Activated T-helper 9 cell treated with anti-CD3 and anti-CD28 coated beads, Interleukin-2, amount 50 U/mL, for 16 hours (primary cell): ENCODE data around the gene SAMD4A.

Source experiments
- DNase-seq: peaks from one replicate; pipeline ENCODE4 v3.0.0-alpha.2; 2020; ENCODE audit warnings: low read depth

The SAMD4A gene

DNA sequence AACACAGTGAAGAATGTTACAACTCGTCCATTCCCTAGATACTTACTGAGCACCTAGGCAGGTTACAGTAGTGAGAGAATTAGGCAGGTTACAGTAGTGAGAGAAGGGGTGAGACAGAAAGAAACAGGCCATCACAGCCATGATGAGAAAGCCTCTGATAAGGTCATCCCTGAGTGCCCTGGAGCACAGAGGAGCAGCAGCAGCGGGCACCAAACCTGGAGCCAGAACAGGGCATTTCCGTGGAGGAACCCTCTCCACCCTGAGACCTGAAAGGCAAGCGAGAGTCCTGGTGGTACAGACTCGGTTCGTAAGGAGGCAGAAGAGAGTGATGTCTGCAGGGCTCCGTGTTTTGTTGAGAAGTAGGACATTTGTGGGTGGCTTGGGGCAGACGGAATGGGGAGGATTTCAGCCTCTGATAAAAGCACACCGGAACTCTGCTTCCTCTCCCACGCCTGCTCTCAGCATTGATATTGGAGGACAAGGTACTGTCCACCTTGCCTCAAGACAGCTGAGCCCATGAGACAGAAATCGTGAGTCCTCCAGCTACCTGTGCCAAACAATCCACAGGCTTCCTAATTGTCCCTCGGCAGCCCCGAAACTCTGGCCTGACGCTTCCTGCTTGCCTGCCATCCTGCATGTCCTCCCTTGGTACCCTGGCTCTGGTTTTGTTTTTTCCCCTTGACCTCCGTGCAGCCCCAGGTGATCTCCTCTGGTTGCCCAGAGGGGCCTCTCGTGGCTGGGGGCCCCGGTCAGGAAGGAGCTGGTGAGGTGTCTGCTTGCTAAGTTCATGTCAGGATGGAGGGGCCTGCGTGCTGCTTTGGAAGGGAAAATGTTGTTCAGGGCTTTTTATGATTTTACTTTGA lies 199.6 kb downstream of the SAMD4A start:
- no peak for DNase-seq

DNA sequence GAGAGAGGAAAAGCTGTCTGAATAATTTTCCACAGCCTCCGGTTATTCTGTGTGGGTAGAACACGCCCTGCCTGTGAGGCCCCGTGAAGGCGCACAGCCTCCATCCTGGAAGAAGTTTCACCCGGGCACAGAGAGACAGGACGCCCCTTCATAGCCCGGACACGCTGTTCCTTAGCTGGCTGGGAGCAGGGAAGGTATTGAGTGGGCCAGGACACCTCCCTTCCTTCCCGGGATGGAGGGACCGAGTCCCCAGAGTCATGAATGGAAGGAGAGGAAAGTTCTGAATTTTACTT lies 200.2 kb downstream of the SAMD4A start:
- DNase-seq: no peak

- no peak for DNase-seq
Measured at GRCh38 chr14:54767450-54767849, 200.5 kb downstream of the SAMD4A start.

DNA sequence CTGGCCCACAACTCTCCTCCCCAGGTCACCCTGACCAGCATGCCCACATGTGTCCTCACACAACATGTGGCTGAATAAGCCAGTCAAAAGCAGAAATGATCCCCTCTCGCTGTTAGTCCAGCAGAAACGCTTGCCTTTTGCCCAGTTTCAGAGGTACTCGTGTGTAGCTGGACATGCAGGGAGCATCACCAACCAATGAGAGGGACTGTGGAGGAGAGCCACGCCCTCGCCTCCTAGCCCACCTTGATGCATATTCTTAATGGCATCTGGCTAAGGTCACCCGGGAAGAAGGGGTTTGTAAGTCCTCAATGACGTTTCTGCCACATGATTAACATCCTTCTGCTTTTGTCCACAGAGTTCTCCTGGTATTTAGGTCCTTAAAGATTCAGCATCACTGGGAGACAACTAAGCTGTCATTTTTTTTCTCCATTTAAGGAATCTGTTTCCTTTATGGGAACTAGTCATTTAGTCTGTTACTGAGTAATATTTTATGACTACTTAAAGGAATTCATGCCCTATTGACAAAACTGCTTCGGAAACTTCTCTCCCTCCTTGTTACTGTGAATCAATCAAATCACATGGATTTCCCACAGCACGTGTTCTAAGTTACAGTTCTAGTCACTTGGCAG lies 201.7 kb downstream of the SAMD4A start:
- DNase-seq: no peak

GRCh38 chr14:54769951-54770863 lies 203.3 kb downstream of the SAMD4A start:
- no peak for DNase-seq

- no peak for DNase-seq
Measured at GRCh38 chr14:54771411-54772027, 204.6 kb downstream of the SAMD4A start.

GRCh38 chr14:54772451-54772881 lies 205.5 kb downstream of the SAMD4A start:
- no peak for DNase-seq

DNA sequence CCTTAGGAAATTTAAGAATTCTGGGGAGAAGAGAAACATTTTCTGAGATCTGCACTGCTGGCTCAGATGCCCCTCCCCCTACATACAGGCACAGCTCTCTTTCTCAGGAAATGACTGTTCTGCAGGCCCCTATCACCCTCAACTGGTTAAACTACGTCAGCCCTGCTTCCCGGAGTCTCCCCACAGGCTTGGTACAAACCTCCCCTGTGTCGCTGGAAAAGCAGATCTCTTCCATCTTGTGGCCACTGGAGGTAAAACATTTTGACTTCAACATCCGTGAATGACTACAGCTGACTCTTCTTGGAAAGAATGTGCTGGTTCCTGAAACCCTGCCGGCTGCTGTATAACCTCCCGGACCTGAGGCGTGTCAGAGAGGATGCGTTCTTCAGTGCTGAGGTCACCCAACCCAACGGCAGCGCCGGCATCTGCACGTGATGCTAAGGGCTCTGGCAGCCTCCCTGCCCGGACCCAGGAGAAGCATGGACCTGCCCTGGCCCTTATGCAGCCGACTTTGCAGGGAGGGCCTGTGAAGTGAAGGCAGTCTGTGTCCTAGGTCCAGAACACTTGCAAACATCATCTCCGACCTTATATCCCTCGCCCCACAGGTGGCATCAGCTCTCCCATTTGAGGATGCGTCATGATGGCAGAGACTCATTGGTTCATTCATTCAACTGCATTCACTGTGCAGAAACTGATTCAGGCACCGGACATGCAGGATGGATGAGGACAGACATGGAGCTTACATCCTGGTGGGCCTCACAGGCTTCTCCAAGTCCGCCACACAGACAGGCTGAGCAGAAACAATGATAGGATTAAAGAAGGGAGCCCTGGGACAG lies 206.5 kb downstream of the SAMD4A start:
- DNase-seq: peak; percentile 48

DNA sequence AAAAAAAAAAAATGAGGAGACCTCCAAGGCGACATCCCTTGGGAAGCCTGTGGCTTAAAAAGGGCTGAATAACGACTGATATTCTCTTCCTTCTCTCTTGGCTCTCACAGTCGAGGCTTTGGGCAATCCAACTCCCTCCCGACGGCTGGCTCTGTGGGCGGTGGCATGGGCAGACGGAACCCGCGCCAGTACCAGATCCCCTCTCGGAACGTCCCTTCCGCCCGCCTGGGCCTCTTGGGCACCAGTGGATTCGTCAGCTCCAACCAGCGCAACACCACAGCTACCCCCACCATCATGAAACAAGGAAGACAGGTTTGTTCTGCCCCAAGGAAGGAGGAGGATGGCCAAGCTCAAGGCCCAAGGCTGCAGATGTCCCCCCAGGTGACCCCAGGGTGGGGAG lies 207.9 kb downstream of the SAMD4A start:
- DNase-seq: no peak

DNA sequence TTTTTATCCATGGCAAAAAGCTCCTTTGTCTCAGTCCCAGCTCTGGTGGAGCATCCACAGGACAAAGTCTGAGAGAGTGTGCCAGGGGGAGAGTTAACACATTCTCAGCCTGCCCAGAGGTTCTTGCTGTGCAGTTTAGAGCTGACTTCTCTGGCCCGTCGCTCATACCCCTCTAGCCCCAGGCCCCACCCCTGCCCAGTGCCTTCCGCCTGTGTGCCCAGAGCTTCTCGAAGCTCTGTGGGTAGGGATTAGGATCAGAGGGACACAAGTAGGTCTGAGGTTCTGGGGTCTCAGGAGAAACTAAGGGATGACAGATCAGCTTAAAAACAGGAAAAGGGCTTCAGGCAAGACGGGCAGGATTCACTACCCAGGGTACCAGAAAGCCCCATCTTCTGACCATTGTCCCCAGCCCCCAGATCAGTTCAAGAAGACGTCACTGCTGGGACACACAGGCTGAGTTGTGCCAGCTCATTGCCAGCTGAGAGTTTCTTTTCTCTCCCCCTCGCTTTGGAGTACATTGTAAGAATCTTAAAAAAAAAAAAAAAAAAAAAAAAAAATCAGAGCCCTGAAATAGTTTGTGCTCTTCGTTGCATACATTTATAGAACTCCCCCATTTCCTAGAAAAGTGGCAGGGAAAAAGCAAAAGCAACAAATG lies 208.7 kb downstream of the SAMD4A start:
- no peak for DNase-seq

DNA sequence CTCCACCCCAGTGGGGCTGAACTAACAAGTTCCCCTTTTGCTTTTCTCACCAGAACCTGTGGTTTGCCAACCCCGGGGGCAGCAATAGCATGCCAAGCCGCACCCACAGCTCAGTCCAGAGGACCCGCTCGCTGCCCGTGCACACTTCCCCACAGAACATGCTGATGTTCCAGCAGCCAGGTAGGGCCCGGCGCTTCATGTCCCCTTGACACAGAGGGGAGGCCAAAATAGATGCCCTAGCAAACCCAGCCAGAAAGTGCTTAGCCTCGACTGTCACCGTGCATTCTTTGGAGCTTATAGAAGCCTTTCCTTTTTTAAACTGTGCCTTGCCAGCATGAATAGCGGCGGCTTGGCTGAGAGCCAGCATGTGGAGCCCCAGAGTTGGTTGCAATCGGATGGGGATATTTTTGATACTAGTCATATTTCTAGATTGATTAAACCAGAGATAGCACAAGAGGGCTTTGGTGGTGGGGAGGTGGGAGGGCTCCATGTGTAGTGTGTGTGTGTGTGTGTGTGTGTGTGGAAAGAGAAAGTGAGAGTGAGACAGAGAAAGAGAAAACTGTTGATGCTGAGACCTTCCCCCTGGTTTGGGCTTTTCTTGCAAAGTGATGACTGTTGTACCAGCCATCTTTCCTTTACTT lies 209.6 kb downstream of the SAMD4A start:
- DNase-seq: peak; percentile 43

DNA sequence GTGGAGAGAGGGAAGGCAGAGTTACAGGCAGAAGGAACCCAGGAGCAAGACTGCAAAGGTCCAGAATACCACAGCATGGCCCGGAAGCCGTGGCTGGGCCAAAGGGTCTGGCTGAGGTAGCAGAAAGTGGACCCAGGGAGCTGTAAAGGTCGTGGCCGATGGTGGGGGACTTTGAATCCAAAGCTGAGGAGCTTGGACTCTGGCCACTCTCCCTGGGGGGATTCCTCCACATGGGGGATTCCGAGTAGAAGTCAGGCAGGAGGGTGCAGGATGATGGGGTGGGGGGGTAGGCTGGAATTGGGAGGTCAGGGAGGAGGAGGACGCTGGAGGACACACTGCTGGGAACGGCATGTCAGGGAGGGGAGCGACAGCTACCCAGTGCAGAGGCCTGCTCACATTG lies 210.5 kb downstream of the SAMD4A start:
- no peak for DNase-seq

DNA sequence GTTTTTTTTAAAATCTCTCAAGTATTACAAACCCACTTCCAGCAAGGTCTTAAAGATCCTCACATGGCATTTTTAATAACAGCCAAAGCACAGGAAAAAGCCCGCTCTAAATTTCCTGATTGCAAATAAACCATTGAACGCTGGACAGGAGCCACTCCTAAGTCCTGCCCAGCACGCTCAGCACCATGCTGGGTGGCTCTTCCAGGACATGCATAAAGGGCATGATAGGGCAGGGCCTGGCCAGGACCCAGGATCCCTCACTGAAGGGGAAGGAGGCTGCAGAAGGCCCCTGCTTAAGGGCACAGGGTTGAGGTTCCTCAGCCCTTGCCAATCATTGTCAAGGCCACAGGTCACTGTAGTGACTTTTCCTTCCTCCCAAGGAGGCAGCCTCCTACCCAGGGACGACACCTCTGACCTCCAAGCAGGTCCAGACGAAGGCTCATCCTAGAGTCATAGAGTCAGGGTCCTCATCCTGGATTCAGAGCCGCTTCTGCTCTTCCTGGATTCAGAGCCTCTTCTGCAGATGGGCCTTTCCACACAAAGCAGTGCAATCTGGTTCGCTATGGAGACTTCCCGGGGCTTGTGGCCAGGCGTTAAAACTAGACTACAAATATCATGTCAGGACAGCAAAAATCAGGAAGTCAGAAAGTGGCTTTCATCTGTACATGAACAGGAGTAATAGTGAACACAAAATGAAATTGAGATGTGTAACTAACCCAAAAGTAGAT lies 211.9 kb downstream of the SAMD4A start:
- DNase-seq: no peak

DNA sequence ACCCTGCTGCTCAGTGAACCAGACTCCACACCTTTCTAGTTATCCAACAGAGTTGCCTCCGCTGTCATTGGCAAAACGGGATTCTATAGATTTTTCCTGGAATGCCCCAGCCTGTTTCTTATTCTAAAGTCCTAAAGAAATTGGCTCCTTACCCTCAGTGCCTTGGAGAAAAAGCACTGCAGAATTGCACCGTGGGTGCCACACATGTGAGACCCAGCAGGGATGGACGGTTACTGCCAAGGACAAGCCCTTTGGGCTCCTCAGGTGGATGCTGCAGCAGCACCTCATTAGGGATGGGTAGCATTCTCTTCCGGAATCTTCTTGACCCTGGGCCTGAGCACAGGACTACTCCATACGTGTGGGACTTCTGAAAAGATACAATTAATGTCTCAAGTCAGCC lies 214.2 kb downstream of the SAMD4A start:
- no peak for DNase-seq

DNA sequence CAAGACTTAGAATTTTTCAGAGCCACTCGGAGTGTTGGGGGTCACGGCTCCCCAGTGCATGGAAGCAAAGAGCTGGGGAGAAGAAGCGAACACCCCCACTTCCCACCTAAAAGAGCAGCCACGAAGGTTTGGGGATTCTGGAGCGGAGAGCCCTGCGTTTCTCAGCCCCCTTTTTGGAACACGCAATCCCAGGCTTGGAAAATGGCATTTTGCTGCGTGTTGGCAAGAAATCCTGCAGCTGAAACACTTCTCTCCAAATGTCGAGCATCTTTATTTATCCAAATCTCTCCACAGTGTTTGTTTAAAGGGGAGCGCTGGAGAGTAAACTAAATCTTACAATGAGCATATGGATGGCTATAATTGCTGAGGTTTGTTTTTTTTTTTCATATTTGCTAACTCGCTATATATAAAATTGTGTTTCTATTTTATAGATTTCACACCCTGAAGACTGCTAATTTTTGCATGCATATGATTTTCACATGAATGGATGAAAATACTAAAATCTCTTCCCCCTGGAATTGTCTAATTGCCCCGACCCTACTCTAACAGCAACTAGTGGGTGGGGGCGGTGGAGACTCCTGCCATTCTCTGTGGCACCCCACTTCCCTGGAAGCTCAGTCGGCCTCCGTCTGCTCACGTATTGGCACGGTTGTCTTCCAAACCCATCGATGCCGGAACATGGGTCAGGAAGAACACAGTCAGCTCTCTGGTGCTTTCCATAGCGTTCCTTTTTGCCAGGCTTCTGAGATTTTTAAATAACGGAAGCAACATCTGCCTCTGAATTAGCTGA lies 215.2 kb downstream of the SAMD4A start:
- no peak for DNase-seq

DNA sequence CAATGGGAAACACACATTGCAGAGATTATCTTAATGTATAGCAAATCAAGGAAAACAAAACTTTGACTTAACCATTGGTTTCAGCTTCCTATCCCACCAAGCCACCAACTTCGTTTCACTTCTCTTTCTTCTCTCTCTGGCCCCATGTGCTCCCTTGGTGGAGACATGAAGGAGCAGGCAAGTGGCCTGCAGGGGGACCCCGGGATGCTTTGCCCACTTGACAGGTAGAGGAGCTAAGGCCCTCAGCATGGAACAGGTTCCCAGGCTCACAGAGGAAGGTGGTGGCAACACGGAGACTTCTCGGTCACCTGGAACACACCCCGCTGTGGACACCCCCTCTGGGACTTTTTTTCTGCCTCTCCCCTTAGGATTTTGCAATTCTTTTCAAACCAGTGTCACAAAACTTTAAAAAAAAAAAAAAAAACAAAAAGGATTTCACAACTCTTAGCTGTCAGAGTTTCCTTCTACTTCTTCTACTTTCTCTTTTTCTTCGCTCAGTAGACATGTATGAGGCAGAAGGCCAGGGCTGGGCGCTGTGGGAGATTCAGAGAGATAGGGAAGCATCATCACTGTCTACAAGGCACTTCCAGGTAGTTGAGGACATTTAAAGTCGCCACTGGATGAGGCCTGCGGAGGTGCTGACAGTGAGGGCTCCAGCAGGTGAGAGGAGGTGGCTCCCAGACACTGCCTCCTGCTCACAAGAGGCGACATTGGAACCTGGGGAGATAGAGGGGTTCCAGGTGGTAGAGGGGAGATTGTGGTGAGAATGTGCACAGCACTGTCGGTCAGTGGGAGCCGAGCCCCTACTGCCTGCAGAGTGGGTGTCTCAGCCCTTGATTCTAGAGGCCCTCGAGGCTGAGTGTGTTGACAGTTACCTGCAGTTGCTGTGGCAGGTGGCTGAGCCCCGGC lies 216.1 kb downstream of the SAMD4A start:
- no peak for DNase-seq

DNA sequence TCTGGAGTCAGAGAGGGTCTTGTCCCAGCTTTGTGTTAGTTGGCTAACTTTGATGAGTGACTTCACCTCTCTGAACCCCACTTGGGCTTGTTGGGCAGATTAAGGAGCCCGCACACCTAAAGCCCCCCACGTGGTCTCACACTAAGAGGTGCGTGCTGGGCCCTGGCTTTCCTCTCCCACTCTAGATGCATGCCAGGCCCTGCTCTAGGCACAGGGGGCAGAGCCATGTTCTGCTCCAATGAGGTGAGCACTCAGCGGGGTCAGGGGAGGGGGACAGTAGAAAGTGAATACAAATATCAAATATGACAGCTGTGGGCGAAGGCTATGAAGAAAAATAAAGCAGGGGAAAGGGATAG lies 216.7 kb downstream of the SAMD4A start:
- no peak for DNase-seq

DNA sequence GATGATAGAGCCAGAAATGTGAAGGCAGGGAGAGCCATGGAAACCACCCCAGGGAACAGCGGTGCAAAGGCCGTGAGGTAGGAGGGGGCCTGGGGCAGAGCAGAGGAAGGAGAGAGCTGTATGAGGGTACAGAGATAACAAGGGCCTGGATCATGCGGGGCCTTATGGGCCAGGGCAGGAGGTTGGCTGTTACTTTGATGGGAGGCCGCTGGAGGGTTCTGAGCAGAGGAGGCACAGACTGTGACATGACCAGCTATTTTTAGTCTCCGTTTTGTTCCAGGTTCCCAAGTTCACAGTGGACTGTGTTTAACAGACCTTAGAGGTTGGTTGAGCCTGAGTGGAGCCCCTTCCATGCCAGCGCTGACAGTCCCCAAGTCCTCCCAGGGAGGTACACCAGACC lies 217.1 kb downstream of the SAMD4A start:
- no peak for DNase-seq
